ENCODE data around the gene ELF4.
A peak's percentile ranks its signal among the peaks of the same experiment; 100 is the strongest.
"Not testable (repeated sequence)": the region's sequence is repeated elsewhere in the genome, so short reads cannot be mapped to it uniquely, and the experiment has no call there.

Gene ELF4

GRCh38 chrX:130110379-130111219, at the start of gene ELF4:
ELF4 (minus strand) TSS chrX:130110497; CDS start chrX:130081330, 29,167 bp downstream.
- DNase-seq, result no peak

DNA sequence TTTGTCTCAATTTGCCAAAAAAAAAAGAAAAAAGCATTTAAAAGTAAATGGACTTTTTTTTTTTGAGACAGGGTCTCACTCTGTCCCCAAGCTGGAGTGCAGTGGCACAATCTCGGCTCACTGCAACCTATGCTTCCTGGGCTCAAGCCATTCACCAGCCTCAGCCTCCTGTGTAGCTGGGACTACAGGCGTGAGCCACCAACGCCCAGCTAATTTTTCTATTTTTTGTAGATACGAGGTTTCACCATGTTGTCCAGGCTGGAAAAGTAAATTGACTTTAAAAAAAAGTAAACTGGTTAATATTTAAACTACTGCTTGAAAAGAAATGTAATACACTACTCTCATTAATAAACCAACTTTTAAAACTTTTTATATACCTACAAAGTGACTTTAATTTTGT, 49.5 kb upstream of the ELF4 start:
- DNase-seq, result no peak

DNA sequence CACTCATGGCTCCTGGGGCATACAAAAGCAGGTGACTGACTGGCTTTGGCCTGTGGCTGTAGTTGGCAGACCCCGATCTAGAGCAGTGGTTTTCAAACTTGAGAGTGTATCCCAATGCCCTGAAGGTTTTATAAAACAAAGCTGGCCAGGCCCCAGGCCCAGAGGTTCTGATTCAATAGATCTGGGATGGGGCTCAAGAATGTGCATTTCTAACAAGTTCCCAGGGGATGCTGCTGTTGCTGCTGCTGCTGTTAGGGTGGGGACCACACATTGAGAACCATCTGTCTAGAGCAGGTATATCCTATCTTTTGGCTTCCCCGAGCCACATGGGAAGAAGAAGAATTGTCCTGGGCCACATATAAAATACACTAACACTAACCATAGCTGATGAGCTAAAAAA, 48.0 kb upstream of the ELF4 start:
- no peak for DNase-seq

DNA sequence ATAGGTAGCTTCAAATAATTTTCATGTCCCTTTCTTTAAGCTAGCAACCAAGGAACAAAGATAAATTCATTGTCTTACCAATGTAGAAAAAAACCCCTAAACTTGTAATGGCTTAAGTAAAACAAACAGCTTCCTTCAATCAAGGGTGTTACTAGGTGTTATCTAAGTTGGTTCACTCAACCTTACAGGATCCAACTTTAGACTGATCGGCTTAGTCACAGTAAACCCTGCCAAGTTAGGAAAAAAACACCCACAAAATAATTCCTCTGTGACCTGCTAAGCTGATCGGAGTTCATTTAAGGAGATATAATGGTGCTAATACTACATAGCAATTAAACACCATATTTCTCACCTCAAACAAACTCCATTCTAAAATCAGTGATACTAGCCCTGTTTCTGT, 45.3 kb upstream of the ELF4 start:
- DNase-seq, result no peak

GRCh38 chrX:130147631-130148030, 37.3 kb upstream of the ELF4 start:
- no peak for DNase-seq

DNA sequence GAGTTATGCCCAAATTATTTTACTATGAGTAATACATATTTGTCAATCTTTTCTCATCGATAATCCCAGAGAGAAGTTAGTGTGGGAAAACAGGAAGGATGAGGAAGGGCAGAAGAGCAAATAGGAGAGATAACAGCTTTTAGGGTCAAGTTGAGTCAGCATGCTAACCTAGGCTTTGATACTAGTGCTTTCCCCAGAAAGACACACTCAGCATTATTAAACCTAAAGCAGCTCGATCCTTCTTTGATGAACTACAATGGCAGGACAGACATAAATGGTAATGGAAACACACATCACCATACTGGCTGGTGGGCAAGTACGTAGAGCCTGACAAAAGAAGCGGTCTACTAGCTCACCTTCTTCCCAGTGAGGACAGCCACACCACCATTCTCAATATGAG, 34.8 kb upstream of the ELF4 start:
- no peak for DNase-seq

GRCh38 chrX:130144509-130144908, 34.2 kb upstream of the ELF4 start:
- DNase-seq, result no peak

- no peak for DNase-seq
Measured at GRCh38 chrX:130139474-130140201, 29.3 kb upstream of the ELF4 start.

DNA sequence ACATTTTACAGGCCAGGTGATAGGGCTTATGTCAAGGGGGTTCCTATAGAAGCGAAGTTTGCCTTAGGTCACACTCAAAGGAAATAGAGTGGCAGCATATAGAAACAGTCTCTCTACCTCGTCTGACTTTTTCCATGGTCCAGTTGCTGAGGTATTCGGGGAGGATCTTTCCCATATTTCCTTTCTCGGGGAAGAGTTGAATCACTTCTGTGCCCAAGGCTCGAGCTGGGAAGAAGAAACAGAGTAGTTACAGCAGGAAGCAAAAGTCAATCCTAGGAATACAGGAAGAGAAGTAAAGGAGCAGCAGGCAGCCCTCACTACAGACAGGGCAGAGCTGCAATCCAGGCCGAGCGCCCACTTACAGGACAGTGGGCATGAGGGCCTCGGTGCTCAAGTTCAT, 26.7 kb upstream of the ELF4 start:
- DNase-seq, result no peak

DNA sequence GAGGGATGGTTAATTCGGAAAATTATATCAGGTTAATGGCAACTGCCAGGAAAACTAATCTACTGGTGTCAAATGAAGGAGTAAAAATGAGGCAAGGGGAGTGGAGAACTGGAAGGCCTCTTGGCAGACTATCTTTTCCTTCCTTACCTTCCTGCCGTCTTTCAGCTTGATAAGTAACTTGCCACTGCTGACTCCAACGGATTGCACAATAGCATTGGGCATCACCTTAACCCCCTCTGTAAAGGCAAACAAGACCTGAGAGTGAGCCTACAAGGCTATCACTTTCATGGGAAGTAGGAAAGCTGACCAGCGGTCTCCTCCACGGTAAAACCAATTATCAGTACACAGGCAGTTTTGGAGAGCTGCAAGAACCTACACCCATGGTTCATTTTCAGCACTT, 26.2 kb upstream of the ELF4 start:
- no peak for DNase-seq

DNA sequence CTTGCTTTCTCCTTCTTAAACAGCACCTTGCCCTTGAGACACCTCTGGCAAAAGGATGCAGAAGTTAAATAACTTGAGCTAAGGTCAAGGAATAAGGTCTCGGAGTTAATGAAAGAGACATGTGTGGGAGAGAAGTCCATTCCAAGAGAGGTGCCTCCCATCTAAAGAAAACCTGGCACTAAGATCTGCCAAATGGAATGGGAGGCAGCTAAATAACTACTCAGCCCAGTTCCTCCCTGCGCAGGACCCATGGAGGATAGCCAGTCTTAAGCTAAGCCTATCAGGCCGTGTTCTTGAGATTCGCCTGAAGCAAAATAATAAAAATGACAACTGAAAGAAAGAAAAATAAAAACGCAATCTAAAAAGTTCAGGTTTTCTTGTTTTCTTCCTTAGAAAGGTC, 20.7 kb upstream of the ELF4 start:
- no peak for DNase-seq

GRCh38 chrX:130125091-130125874, 15.0 kb upstream of the ELF4 start:
- DNase-seq, result no peak

- no peak for DNase-seq
Measured at GRCh38 chrX:130124577-130124976, 14.3 kb upstream of the ELF4 start.

GRCh38 chrX:130121505-130121800, 11.2 kb upstream of the ELF4 start:
- DNase-seq, result no peak

DNA sequence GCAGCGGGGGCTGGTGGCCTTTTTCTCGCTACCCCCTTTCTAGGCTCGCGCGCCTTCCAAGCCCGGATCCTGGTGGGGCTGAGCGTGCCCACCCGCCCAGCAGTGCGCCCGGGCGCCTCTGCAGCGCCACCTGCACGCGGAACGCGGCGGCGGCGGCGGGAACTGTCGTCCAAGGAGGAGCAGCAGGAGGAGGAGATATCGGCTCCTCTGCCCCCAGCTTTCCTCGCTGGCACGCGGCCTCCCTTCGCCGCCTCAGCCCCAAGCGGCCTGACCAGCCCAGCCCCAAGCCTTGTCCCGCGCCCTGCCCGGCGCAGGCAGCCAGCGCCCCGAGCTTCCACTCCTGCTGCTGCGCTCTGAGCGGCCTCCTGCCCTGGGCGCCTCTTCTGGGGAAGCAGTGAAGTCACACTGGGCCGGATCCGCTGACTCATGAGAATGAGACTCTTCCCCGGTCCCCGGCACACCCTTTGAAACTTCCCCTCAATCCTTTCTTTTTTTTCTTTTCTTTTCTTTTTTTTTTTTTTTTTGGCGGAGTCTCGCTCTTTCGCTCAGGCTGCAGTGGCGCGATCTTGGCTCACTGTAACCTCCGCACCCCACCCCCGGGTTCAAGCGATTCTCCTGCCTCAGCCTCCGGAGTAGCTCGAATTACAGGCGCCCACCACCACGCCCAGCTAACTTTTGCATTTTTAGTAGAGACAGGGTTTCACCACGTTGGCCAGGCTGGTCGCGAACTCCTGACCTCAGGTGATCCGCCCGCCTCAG, 10.6 kb upstream of the ELF4 start:
- DNase-seq, result peak; percentile 60

DNA sequence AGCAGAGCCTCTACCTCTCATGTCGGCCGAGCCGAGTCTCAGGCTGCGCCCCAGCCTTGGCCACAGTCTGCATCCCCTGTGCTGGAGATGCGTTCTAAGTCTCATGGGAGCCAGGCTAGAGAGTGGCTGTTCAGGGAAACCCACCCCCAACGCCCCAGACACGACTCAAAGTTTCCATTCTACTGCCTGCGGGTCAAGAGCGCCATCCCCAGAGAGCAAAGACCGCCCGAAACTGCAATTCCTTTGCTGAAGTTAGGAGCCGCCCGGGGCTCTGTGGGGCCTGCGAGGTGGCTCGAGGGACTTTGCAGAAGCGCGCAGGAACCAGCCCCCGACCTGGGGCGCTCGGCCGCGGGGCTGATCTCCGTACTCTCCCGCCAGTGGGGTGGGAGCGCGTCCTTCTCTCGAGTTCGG, 10.0 kb upstream of the ELF4 start:
- DNase-seq, result no peak

GRCh38 chrX:130119312-130119898, 9.1 kb upstream of the ELF4 start:
- no peak for DNase-seq

- no peak for DNase-seq
Measured at GRCh38 chrX:130118441-130119311, 8.4 kb upstream of the ELF4 start.

GRCh38 chrX:130117166-130117565, 6.9 kb upstream of the ELF4 start:
- no peak for DNase-seq

DNA sequence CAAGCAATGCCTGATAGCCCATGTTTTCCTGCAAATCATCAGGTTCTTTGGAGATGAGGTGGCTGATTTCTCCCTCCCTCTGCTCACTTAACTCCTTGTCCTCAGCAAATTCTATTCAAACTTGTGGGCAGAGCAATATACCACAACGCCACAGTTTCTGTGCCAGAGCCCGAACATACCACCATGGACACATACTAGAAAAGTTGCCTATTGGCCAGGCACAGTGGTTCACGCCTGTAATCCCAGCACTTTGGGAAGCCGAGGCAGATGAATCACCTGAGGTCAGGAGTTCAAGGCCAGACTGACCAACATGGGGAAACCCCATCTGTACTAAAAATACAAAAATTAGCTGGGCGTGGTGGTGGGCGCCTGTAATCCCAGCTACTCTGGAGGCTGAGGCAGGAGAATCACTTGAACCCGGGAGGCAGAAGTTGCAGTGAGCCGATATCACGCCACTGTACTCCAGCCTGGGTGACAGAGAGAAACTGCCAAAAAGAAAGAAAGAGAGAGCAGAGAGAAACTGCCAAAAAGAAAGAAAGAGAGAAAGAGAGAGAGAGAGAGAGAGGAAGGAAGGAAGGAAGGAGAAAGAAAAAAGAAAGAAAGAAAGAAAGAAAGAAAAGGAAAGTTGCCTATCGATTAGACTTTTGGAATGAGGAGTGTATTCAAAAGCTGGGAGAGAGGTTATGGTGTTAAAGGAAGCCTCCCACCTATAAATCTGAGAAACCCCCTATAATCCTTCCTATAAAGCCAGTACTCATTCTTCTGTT, 5.0 kb upstream of the ELF4 start:
- DNase-seq, result not testable (repeated sequence)

DNA sequence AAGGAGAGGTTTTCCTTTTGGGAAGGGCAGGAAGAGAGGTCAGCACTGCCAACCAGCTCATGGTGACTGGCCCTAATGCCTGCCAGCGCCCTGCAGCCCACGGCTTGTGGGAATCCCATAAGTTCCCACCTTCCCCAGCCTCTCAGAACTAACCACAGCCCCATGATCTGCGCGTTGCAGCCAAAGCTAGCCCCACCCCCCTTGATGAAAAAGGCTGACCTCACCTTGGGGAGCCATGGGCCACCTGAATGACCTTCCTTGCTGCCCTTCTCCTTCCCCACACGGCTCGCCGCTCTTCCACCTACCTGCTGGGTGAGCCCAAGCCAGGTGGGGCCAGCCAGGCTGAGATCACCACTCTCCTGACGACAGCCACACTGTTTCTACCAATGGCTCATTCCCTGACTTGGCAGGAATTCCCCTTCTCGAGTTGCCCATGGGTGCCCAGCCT, 3.9 kb upstream of the ELF4 start:
- no peak for DNase-seq

Data from stimulated activated CD4-positive, alpha-beta T cell treated with anti-CD3 and anti-CD28 coated beads, Interleukin-2, amount 100 ng/mL, for 48 hours (primary cell).